MCF 10A (cell line): Measurements from ENCODE around the gene LRRC61. TPM values are rescaled to one million over a fixed set of nuclear protein-coding genes. Genes with fewer than 3 reads are reported as not detected.

Source experiments
- BruUV-seq: library from RNA; stranded (reverse); fragments of 400-500 nt; replicated peaks from 2 replicates; lab custom pipeline; 2021; lab: Mats Ljungman, UMichigan
- CTCF ChIA-PET: fragments of 300-600 bp; sonication (Branson Sonifier 250); formaldehyde crosslinking; extraction: SDS; loops from one replicate; lab custom pipeline; 2021; ENCODE audit warnings: antibody characterized with exemption, inconsistent platforms; lab: Yijun Ruan, JAX
- POLR2A ChIA-PET: fragments of 300-600, 350-650 bp; sonication (Branson Sonifier 250); formaldehyde crosslinking; extraction: SDS; loops from one replicate; lab custom pipeline; 2020; ENCODE audit warnings: antibody characterized with exemption, inconsistent platforms; lab: Yijun Ruan, JAX
- DNase-seq: peaks from one replicate; pipeline ENCODE4 v3.0.0-alpha.2; 2018; ENCODE audit not compliant: unreplicated experiment
- H3K27ac Mint-ChIP-seq: one replicate; pipeline ENCODE4 v1.8.0; 2022; ENCODE audit warnings: mild to moderate bottlenecking, low read depth, mixed read lengths; ENCODE audit not compliant: unreplicated experiment
- H3K27me3 Mint-ChIP-seq: one replicate; pipeline ENCODE4 v1.8.0; 2022; ENCODE audit warnings: mixed read lengths; ENCODE audit not compliant: insufficient read depth, unreplicated experiment
- H3K36me3 Mint-ChIP-seq: one replicate; pipeline ENCODE4 v1.8.0; 2022; ENCODE audit warnings: mild to moderate bottlenecking, moderate library complexity, mixed read lengths; ENCODE audit not compliant: insufficient read depth, unreplicated experiment
- H3K4me1 Mint-ChIP-seq: one replicate; pipeline ENCODE4 v1.8.0; 2022; ENCODE audit warnings: mixed read lengths; ENCODE audit not compliant: insufficient read depth, unreplicated experiment
- H3K4me3 Mint-ChIP-seq: one replicate; pipeline ENCODE4 v1.8.0; 2022; ENCODE audit warnings: mild to moderate bottlenecking, moderate library complexity, mixed read lengths; ENCODE audit not compliant: unreplicated experiment
- H3K9me3 Mint-ChIP-seq: one replicate; pipeline ENCODE4 v1.8.0; 2022; ENCODE audit warnings: mixed read lengths; ENCODE audit not compliant: unreplicated experiment
- intact Hi-C: fragments of 100-400 bp; cut with micrococcal nuclease; formaldehyde crosslinking; loops from 2 replicates; pipeline ENCODE4 v1.14.1; 2022
- total RNA-seq: library from RNA; stranded (reverse); gene quantifications from 2 replicates; pipeline ENCODE4 v1.2.3, GENCODE V29; 2022
- TF ChIP-seq, protein P1 (sequence below): fragments of 200-600 bp; IDR thresholded peaks from one replicate; pipeline ENCODE4 v1.8.0; 2022; ENCODE audit warnings: antibody characterized with exemption, mild to moderate bottlenecking; ENCODE audit not compliant: unreplicated experiment

The LRRC61 gene
- total RNA-seq, 1 experiment from 2014 or later: 8.4 TPM

DNA sequence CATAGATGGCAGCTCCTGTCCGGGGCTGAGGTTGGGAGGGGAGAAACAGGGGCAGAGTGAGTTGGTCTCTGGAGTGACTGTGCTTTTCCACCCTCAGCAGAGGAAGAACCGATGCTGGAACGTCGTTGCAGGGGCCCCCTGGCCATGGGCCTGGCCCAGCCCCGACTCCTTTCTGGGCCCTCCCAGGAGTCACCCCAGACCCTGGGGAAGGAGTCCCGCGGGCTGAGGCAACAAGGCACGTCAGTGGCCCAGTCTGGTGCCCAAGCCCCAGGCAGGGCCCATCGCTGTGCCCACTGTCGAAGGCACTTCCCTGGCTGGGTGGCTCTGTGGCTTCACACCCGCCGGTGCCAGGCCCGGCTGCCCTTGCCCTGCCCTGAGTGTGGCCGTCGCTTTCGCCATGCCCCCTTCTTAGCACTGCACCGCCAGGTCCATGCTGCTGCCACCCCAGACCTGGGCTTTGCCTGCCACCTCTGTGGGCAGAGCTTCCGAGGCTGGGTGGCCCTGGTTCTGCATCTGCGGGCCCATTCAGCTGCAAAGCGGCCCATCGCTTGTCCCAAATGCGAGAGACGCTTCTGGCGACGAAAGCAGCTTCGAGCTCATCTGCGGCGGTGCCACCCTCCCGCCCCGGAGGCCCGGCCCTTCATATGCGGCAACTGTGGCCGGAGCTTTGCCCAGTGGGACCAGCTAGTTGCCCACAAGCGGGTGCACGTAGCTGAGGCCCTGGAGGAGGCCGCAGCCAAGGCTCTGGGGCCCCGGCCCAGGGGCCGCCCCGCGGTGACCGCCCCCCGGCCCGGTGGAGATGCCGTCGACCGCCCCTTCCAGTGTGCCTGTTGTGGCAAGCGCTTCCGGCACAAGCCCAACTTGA is 48.2 kb downstream of the LRRC61 start:
- BruUV-seq: no TSS peak
- Mint-ChIP-seq H3K36me3 (peaks cover 35% of the 10 kb centered on the region), H3K4me1 (peaks cover 5% of the 10 kb centered on the region), H3K4me3 (no peak overlapping the region), H3K27ac (peak overlapping the region; percentile 42), H3K9me3 (no peaks in the 10 kb centered on the region), H3K27me3 (no peaks in the 10 kb centered on the region)
- CTCF ChIA-PET: interaction anchor here (0.6 to 2.5 kb wide), 2 partner anchors 15 to 931 kb away, joined by 3 to 16 read pairs; no protein-coding TSS in a partner anchor
- intact Hi-C loops: no loop called here
- POLR2A ChIA-PET: interaction anchor here (0.6 to 3.4 kb wide), 3 partner anchors 9 to 53 kb away, joined by 3 to 28 read pairs (median 3); no protein-coding TSS in a partner anchor
- TF ChIP-seq, protein P1, sequence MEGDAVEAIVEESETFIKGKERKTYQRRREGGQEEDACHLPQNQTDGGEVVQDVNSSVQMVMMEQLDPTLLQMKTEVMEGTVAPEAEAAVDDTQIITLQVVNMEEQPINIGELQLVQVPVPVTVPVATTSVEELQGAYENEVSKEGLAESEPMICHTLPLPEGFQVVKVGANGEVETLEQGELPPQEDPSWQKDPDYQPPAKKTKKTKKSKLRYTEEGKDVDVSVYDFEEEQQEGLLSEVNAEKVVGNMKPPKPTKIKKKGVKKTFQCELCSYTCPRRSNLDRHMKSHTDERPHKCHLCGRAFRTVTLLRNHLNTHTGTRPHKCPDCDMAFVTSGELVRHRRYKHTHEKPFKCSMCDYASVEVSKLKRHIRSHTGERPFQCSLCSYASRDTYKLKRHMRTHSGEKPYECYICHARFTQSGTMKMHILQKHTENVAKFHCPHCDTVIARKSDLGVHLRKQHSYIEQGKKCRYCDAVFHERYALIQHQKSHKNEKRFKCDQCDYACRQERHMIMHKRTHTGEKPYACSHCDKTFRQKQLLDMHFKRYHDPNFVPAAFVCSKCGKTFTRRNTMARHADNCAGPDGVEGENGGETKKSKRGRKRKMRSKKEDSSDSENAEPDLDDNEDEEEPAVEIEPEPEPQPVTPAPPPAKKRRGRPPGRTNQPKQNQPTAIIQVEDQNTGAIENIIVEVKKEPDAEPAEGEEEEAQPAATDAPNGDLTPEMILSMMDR: no peak
- DNase-seq: no peak

DNA sequence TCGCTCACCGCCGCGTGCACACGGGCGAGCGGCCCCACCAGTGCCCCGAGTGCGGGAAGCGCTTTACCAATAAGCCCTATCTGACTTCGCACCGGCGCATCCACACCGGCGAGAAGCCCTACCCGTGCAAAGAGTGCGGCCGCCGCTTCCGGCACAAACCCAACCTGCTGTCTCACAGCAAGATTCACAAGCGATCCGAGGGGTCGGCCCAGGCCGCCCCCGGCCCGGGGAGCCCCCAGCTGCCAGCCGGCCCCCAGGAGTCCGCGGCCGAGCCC is 48.8 kb downstream of the LRRC61 start:
- Mint-ChIP-seq H3K4me1 (peaks cover 6% of the 10 kb centered on the region), H3K9me3 (no peaks in the 10 kb centered on the region), H3K27ac (no peak overlapping the region), H3K4me3 (no peak overlapping the region), H3K36me3 (peaks cover 35% of the 10 kb centered on the region), H3K27me3 (no peaks in the 10 kb centered on the region)
- DNase-seq: no peak
- intact Hi-C loops: no loop called here
- BruUV-seq: no TSS peak
- CTCF ChIA-PET: no interaction called here
- POLR2A ChIA-PET: no interaction called here
- TF ChIP-seq, protein P1: no peak

DNA sequence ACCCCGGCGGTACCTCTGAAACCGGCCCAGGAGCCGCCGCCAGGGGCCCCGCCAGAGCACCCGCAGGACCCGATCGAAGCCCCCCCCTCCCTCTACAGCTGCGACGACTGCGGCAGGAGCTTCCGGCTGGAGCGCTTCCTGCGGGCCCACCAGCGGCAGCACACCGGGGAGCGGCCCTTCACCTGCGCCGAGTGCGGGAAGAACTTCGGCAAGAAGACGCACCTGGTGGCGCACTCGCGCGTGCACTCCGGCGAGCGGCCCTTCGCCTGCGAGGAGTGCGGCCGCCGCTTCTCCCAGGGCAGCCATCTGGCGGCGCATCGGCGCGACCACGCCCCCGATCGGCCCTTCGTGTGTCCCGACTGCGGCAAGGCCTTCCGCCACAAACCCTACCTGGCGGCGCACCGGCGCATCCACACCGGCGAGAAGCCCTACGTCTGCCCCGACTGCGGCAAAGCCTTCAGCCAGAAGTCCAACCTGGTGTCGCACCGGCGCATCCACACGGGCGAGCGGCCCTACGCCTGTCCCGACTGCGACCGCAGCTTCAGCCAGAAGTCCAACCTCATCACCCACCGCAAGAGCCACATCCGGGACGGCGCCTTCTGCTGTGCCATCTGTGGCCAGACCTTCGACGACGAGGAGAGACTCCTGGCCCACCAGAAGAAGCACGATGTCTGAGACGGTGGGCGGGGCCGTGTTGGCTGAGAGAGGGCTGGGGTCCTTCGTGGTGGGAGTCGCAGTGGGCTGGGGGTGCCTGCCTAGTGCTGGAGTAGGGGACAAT is 49.3 kb downstream of the LRRC61 start:
- TF ChIP-seq, protein P1: no peak
- Mint-ChIP-seq H3K9me3 (no peaks in the 10 kb centered on the region), H3K4me3 (no peak overlapping the region), H3K4me1 (peaks cover 6% of the 10 kb centered on the region), H3K27me3 (no peaks in the 10 kb centered on the region), H3K27ac (peak overlapping the region; percentile 67), H3K36me3 (peaks cover 35% of the 10 kb centered on the region)
- no TSS peak for BruUV-seq
- ChIA-PET CTCF (interaction anchor here (0.6 kb wide), 1 partner anchor 33 kb away, joined by 3 read pairs; a partner anchor contains a TSS), POLR2A (no interaction called here)
- intact Hi-C loops: no loop called here
- no peak for DNase-seq
